ENCODE measurements around the gene ASB8. TPM values are rescaled to one million over a fixed set of nuclear protein-coding genes. Genes with fewer than 3 reads are reported as not detected.
"Not testable (repeated sequence)": the region's sequence is repeated elsewhere in the genome, so short reads cannot be mapped to it uniquely, and the experiment has no call there.

The ASB8 gene
- total RNA-seq, 4 donors from 2014 or later: 13.7 to 32.0 (median 22.3) TPM

- ATAC-seq (ENCODE audit: low FRiP score) (no peak), DNase-seq (ENCODE audit: low spot score) (no peak)
- TF ChIP-seq CTCF (IDR thresholded peaks at IDR 0.05): no peak
Observed at GRCh38 chr12:48115957-48116356, 41.4 kb downstream of the ASB8 start.

- DNase-seq (ENCODE audit: low spot score); ATAC-seq (ENCODE audit: low FRiP score): not testable (repeated sequence)
Observed at GRCh38 chr12:48111312-48111693, 46.0 kb downstream of the ASB8 start.

- ATAC-seq (ENCODE audit: low FRiP score): no peak
- DNase-seq (ENCODE audit: low spot score): no peak
- TF ChIP-seq CTCF (IDR thresholded peaks at IDR 0.05): no peak
Observed at GRCh38 chr12:48110691-48111311, 46.5 kb downstream of the ASB8 start.

GRCh38 chr12:48109424-48109823 lies 47.9 kb downstream of the ASB8 start:
- ATAC-seq (ENCODE audit: low FRiP score): no peak
- no peak for TF ChIP-seq CTCF (IDR thresholded peaks at IDR 0.05)

GRCh38 chr12:48106681-48107613 lies 50.4 kb downstream of the ASB8 start:
- DNase-seq (ENCODE audit: low spot score): no peak
- TF ChIP-seq CTCF (IDR thresholded peaks at IDR 0.05): no peak
- no peak for ATAC-seq (ENCODE audit: low FRiP score)

More at GRCh38 chr12:48109424-48109823, 47.9 kb downstream of the ASB8 start:
- DNase-seq (ENCODE audit: low spot score): no peak

GRCh38 chr12:48105867-48106680 lies 51.2 kb downstream of the ASB8 start, which contains the start of gene SENP1:
TSS of gene SENP1 (minus strand) at chr12:48106079. CDS start at chr12:48101472, 4,607 bp downstream.
- ATAC-seq (ENCODE audit: low FRiP score): peak; percentile 97
- no peak for TF ChIP-seq CTCF (IDR thresholded peaks at IDR 0.05)
- peak; percentile 65 for DNase-seq (ENCODE audit: low spot score)

- ATAC-seq (ENCODE audit: low FRiP score) (no peak), DNase-seq (ENCODE audit: low spot score) (no peak)
- TF ChIP-seq CTCF (IDR thresholded peaks at IDR 0.05): no peak
Observed at GRCh38 chr12:48105321-48105866, 51.9 kb downstream of the ASB8 start.
